NCI-H2107 treated with DMSO at 0.1 percent for 48 hours (cell line): Measurements from ENCODE around the gene SLTM.
"Not testable (repeated sequence)": the region's sequence is repeated elsewhere in the genome, so short reads cannot be mapped to it uniquely, and the experiment has no call there.

Source experiments
- DNase-seq: peaks from one replicate; lab custom pipeline; 2025; ENCODE audit not compliant: unreplicated experiment; lab: John Stamatoyannopoulos, UW

SLTM gene

DNA sequence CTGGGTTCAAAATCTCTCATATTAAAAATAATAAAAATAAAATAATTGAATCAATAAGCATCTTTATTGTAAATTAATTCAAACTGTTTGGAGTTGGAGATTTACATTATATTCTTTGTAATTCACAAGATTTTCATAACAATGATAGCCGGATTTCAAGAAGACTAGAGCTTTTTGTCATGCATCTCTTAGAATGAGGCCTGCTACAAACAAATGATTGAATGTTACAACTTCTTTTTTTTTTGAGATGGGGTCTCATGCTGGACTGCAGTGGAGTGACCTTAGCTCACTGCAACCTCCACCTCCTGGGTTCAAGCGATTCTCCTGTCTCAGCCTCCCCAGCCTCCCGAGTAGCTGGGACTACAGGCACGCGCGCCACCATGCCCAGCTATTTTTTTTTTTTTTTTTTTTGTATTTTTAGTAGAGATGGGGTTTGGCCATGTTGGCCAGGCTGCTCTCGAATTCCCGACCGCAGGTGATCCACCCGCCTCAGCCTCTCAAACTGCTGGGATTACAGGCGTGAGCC lies 3.5 kb downstream of the SLTM start:
- DNase-seq: no peak

DNA sequence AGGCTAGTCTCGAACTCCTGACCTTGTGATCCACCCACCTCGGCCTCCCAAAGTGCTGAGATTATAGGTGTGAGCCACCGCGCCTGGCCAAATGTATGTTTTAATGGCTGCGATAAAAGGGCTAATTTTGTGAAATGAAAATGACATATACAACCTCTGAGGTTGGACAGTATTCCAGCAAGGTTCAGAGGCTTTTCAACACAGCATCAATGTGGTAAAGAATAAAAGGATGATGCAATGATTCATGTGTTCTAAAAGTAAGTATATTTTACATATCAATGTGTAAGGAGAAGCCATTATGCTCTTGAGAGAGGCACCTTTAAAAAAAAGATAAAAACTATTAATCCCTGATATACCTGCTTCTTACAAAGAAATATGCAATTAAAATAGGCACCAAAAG lies 6.7 kb downstream of the SLTM start:
- no peak for DNase-seq

DNA sequence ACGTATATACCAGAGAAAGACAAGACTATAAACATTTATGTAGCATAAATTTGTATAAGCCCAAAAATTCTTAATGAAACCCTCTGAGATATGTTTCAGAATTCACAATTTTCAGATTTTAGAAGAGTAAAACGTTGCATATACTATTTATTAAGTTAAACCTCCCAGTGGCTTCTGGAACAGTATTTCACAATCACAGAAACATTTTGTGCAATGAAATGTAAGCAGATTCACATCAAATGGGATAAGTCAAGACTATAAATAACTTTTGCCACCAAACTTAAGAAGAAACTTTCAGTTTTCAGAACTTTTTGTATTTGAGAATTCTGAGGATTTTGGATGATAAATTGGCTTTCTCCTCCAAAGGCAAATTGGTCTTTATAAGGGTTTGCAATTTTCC lies 9.2 kb downstream of the SLTM start:
- DNase-seq: no peak

DNA sequence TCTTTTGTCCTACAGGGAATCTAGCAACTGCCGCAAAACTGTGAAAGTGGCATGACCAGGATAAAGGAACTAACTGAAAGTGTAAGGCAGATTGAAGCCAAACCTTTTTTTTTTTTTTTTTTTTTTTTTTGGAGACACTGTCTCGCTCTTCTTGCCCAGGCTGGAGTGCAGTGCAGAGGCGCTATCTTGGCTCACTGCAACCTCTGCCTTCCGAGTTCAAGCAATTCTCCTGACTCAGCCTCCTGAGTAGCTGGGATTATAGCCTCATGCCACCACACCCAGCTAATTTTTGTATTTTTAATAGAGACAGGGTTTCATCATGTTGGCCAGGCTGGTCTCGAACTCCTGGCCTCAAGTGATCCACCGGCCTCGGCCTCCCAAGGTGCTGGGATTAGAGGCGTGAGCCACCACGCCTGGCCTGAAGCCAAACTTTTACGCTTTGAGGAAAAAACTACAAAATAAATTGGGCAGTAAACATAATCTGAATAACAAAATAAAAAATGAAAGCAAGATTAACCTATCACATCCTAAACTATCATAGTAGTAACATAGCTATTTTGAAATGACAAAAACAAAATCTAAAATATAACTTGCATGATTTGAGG lies 9.7 kb downstream of the SLTM start:
- no peak for DNase-seq

DNA sequence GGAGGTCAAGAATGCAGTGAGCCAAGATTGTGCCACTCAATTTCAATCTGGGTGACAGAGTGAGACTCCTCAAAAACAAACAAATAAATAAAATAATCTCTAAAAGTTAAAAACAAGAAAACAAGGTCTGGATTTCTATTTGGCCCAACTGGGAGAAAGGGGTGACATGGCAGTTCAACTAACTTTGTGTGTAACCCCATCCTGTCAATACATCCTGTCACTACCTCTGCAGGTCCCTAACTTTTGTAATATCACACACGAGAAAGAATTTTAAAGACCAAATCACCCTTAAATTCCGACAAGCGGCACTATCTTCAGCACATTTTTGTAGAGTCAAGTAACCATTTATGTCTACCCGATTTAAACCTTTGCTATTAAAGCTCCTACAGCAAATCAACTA lies 10.2 kb downstream of the SLTM start:
- DNase-seq: no peak

DNA sequence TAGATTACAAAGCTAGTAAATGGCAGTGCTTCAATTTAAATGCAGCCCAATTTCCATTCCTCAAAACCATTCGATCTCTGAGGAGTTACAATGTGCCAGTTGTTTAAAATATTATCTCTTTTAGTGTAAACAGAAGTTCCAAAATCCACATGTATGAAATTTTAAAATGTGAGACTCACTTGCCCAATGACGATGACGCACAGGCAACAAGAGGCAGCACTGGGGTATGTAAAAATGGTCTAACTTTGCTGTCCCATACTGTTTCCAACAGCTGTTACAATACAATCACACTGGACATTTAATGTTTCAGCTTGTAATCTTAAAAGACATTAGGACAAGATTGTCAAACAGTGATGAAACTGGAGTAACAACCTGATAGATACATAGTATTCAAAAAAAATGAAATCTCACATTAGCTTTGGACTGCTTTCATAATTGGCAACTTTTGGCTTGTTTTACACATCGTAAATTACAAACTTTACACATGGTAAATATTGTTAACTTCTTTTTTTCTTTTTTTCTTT lies 12.2 kb downstream of the SLTM start:
- DNase-seq: no peak

DNA sequence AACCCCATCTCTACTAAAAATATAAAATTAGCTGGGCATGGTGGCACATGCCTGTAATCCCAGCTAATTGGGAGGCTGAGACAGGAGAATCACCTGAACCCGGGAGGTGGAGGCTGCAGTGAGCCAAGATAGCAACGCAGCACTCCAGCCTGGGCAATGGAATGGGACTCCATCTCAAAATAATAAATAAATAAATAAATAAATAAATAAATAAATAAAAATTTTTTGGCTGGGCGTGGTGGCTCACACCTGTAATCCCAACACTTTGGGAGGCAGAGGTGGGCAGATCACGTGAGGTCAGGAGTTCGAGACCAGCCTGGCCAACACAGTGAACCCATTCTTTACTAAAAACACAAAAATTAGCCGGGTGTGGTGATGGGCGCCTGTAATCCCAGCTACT lies 13.0 kb downstream of the SLTM start:
- not testable (repeated sequence) for DNase-seq

DNA sequence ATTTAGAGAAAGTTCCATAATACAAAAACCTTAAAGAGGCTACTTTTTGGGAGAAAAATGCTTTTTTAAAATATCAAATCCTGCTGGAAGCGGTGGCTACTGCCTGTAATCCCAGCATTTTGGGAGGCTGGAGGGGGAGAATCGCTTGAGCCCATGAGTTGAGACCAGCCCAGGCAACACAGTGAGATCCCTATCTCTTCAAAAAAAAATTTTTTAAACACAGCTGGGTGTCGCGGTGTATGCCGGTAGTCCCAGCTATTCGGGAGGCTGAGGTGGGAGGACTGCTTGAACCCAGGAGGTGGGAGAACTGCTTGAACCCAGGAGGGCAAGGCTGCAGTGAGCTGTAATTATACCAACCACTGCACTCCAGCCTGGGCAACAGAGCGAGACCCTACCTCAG lies 14.2 kb downstream of the SLTM start:
- no peak for DNase-seq

DNA sequence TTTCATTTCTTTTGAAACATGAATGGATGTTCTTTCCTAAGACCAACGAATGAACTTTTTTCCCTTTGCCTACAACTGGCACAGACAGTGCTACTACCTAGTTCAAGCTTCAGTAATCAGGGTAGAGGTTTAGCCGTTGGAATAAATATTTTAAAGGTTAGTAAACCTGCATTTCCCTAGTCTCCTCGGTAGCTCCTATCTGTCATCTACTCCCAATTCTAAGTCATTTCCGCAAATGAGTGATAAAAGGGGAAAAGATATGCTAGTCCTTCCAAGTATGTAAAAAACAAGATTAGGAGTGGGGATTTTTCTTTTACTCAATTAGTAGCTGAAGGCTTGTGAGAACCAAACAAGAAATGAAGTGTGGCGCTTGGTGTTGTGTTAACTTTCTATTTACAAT lies 15.2 kb downstream of the SLTM start:
- DNase-seq: no peak

DNA sequence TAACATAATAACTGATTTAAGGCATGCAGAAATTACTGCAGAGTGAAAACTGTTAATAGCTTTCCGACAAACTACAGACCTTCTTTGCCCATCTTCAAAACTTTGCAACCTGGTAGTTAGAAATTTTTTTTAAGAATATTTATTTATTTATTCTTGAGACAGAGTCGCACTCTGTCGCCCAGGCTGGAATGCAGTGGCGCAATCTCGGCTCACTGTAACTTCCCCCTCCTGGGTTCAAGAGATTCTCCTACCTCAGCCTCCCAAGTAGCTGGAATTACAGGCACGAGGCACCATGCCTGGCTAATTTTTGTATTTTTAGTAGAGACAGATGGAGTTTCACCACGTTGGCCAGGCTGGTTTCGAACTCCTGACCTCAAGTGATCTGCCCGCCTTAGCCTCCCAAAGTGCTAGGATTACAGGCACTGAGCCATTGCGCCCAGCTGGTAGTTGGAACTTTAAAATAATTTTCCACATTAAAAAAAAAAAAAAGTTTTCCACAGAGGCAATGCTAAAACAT lies 15.8 kb downstream of the SLTM start:
- not testable (repeated sequence) for DNase-seq

DNA sequence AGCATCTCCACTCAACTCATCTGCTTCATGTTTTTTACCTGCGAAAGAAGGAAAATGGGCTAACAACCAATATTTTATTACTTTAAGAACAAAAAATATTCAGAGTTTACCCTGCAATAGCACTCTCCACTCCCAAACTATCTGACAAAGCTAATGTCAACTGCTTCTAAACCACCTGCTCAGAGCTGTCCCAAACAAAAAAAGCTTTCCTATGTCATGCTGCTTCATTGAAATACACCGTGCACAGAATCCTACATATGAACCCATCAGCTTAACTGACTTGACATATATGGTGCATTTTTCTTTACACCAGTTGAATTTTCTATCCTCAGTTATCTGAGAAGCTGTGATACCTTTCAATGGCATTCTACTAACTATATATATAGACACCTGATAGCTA lies 16.5 kb downstream of the SLTM start:
- DNase-seq: no peak

DNA sequence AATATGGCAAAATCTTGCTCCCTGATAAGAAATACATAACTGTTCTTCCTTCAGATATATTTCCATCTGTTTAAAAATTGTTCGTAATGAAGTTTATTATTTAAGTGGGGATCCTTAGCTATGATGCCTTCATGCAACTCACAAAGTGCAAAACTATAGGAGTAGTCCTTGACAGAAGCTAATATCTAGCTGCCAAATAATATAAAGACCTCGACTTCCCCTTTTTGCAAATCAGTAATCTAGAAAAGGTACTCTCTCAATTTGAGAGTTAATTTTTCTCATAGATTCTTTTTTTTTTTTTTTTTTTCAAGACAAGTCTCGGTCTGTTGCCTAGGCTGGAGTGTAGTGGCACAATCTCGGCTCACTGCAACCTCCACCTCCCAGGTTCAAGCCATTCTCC lies 23.0 kb downstream of the SLTM start:
- DNase-seq: no peak

DNA sequence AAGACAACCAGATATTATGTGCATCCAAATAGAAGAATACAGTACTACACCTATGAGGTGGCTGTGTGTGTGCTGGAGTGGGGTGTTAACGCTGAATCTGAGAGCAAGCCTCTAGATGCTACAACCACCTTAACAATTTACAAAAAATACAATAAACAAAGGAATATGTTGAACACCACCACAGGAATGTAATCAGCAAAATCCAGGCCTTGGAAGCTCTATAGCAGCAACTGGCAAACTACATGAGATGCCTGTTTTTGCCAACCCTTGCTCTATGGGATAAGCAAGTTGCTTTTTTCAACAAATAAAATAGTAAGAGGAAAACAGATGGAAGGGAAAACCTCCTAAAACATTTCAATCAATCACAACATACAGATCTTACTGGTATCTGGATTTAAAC lies 23.9 kb downstream of the SLTM start:
- DNase-seq: no peak

DNA sequence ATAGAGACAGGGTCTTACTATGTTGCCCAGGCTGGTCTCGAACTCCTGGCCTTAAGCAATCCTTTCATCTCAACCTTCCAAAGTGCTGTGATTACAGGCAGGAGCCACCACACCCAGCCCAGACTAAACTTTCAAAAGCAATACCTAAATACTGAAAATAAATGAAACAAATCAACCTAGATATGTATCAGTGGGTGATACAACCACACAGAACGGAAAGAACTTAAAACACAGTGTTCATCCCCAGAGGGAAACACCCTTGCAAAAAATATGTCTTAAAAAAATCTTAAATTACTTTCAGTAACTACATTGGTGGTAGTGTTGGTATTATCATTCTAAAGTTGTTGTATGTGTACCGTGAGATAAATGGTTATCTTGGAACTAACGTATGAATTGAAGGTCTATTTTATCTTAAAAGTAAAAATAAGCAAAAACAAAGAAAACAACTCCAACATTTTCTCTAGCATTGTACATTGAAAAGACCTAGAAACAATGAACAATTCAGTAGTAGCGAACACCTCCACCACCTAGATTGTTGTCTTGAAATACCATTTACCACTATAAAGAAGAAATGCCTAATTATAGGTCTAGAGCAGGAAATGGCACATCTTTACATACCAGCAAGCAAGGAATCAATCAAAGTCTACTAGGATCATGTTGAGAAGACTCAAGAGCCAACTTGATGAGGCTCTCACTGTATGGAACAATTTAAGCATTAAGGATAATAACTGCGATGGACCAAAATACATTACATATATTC lies 24.7 kb downstream of the SLTM start:
- no peak for DNase-seq

DNA sequence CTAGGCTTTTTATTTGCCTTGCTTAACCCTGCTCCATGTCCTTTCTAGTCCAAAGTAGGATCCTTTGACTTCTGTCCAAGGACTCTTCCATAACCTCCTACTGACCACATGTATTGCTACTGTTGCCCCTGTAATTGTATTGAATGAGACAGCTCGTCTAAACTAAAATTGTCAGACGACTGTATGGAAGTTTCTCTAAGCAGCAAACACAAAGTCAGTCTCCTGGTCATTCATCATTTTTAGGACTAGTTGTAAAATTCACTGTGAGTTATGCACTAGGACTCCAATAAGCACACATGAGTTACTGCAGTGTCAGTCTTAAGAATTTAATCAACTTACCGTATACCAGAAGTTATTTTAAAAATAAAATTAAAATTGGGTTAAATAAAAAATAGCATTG lies 32.8 kb downstream of the SLTM start:
- DNase-seq: no peak

DNA sequence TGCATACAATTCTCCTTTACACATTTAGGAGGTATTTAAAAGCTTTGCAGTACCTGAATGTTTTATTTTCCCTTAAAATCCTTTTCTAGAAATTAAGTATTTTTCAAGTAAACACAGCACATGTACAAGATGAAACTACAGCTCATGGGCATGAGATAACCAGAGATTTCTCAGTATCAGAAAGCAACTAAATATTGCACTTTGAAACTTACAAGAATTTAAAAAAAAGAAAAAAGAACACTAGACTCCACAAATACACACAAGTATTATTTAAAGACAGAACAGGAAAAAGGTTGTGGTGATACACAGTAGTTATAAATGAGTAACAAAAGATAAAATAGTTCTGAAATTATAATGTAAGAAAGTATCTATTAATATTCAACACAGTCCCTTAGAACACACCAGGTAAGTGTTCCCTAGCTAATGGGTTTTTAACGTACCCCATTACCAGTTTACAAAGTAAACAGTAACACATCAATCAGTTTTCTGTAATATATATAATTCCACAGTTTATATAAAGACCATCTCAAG lies 35.3 kb downstream of the SLTM start:
- no peak for DNase-seq

DNA sequence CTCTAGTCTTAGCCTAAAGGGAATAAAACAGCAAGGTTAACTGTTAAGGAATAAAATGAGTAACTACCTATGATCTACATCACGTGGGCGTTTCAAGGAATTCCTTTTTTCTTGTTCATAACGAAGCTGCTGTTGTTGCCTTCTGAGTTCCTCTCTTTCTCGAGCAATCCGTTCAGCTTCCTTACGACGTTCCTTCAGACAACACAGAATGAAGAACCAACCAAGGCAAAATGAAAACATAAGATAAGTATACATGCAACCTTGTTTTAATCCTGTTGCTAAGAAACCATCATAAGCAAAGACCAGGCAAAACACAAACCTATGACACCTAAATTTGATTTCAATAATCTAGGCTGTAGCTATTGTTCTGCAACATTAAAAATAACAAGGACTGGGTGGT lies 44.1 kb downstream of the SLTM start:
- no peak for DNase-seq

DNA sequence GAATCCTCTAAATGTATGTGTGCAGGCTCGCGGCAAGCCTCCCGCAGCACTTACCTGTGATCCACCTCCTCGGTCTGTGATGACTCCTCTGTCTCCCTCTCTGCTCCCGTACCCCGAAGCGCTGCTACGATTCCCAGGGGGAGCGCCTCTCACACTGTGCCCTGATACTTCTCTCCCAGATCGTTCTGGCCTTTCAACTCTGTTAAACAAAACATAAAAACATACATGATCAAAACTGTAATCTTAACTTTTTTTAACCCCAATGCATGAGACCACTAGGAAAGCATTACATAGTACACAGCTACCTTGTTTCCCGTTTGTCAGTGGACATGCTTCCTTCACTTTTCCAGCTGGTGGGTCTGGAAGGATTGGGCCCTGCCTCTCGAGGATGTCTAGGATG lies 46.6 kb downstream of the SLTM start:
- DNase-seq: no peak

DNA sequence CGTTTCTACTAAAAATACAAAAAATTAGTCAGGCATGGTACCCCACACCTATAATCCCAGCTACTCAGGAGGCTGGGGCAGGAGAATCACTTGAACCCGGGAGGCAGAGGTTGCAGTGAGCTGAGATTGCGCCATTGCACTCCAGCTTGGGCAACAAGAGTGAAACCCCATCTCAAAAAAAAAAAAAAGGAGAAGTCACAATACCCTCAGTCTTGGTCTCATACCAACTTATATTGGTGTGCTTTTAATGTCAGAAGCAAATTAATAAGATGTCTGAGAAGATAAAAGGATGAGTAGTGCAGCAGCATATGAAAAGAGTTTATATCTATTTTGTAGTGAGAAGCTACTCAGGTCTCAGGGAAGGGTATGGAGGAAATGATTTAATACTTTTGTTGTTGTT lies 49.6 kb downstream of the SLTM start:
- DNase-seq: not testable (repeated sequence)

DNA sequence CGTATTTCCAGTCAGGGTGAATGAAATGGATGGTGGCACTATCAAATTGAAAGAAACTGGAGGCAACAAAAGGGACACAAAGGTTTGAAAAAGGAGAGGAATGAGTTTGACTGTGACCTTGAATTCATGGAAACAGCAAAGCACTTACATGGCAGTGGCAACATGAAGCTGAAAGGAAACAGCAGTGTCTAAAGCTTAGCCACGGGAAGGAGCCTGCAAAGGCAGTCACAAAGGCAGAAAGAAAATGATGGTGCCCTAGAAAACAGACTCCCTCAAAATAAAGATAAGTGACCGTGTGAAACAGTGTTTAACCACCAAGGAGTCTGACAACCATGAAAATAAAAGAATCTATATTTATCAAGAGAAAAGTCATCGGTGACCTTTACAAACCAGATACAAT lies 51.2 kb downstream of the SLTM start:
- DNase-seq: no peak

DNA sequence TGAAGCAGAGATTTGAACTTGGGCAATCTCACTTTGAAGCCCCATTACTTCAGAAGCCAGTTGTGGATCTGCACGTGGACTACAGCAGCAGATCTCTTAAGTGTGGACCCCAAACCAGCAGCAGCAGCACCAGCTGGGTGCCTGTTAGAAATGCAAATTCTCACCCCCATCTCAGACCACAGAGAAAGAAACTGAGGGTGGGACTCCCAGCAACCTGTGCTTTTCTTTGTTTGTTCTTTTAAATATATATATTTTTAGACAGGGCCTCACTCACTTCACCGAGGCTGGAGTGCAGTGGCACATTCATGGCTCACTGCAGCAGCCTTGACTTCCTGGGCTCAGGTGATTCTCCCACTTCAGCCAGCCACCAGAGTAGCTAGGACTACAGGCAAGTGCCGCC lies 53.2 kb downstream of the SLTM start:
- DNase-seq: no peak
